ENCODE measurements around the gene NR5A2.

Gene NR5A2

DNA sequence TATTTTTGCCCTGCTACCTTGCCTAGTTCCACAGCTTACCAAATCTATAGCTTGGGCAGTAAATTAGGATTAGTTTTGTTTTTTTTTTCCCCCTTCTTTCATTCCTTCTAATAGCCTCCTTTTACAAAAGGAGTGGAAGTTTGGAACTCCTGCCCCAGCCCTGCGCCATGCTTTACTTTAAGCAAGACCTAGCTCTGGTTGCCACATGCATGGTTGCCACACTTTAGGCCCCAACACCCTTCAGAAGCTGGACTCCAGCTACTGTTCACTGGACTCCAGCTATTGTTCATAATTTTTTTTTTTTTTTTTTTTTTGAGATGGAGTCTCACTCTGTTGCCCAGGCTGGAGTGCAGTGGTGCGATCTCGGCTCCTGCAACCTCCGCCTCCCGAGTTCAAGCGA is 115.8 kb downstream of the NR5A2 start:
- TF ChIP-seq, protein P1, sequence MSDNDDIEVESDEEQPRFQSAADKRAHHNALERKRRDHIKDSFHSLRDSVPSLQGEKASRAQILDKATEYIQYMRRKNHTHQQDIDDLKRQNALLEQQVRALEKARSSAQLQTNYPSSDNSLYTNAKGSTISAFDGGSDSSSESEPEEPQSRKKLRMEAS (IDR thresholded peaks at IDR 0.05; ENCODE audit: low read depth, low read length), result no peak
- TF ChIP-seq POLR2A (IDR thresholded peaks at IDR 0.05; ENCODE audit: extremely low read depth, insufficient read length), result no peak
- TF ChIP-seq MYC (IDR thresholded peaks at IDR 0.05; ENCODE audit: low read depth, low read length), result no peak
- TF ChIP-seq, protein P2, sequence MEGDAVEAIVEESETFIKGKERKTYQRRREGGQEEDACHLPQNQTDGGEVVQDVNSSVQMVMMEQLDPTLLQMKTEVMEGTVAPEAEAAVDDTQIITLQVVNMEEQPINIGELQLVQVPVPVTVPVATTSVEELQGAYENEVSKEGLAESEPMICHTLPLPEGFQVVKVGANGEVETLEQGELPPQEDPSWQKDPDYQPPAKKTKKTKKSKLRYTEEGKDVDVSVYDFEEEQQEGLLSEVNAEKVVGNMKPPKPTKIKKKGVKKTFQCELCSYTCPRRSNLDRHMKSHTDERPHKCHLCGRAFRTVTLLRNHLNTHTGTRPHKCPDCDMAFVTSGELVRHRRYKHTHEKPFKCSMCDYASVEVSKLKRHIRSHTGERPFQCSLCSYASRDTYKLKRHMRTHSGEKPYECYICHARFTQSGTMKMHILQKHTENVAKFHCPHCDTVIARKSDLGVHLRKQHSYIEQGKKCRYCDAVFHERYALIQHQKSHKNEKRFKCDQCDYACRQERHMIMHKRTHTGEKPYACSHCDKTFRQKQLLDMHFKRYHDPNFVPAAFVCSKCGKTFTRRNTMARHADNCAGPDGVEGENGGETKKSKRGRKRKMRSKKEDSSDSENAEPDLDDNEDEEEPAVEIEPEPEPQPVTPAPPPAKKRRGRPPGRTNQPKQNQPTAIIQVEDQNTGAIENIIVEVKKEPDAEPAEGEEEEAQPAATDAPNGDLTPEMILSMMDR (IDR thresholded peaks at IDR 0.05; ENCODE audit: low read depth, low read length), result no peak
- peak; percentile 14 for DNase-seq (ENCODE audit: low read depth)
- no peak overlapping the region for H3K4me3 ChIP-seq (ENCODE audit: low read depth, low read length)

DNA sequence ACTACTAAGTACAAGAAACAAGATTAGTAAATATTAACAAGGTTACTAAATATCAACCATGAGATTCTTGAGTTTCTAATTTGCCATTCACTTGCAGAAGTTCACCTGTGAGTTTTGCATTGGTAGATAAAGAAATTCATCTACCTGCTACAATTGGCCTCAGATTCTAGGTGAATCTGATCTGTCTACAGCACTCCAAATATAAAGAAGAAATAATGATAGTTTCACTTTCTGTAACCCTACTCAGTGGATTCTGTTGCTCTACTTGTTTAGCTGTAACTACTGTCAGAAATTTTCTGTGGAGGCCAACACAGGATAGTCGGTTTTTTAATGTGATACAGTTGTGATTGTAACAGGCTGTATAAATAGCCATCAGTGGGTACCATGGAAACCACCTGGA is 118.6 kb downstream of the NR5A2 start:
- H3K4me3 ChIP-seq (ENCODE audit: low read depth, low read length), result no peak overlapping the region
- TF ChIP-seq, protein P2 (IDR thresholded peaks at IDR 0.05; ENCODE audit: low read depth, low read length), result no peak
- TF ChIP-seq POLR2A (IDR thresholded peaks at IDR 0.05; ENCODE audit: extremely low read depth, insufficient read length) (no peak), MYC (IDR thresholded peaks at IDR 0.05; ENCODE audit: low read depth, low read length) (no peak)
- TF ChIP-seq, protein P1 (IDR thresholded peaks at IDR 0.05; ENCODE audit: low read depth, low read length), result no peak
- no peak for DNase-seq (ENCODE audit: low read depth)

DNA sequence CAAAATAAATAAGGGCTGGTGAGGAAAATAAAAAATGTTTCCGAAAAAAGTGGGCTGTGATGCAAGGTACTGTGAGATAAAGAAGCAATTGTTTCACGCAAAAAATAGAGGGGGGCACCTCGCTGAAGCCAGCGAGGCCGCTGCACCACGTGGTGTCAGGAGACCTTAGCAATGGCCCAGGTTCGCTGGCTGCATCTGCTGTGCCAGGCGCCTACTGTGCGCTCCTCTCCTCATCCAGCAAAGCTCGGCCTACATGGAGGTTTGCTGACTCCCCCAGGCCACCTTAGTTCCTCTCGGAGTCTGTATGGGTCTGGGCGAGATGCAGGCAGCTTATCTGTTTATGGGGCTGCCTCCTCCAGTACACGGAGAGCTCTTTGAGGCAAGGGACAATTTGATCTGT is 119.6 kb downstream of the NR5A2 start:
- TF ChIP-seq MYC (IDR thresholded peaks at IDR 0.05; ENCODE audit: low read depth, low read length) (no peak), POLR2A (IDR thresholded peaks at IDR 0.05; ENCODE audit: extremely low read depth, insufficient read length) (no peak)
- TF ChIP-seq, protein P2 (IDR thresholded peaks at IDR 0.05; ENCODE audit: low read depth, low read length), result no peak
- no peak for DNase-seq (ENCODE audit: low read depth)

DNA sequence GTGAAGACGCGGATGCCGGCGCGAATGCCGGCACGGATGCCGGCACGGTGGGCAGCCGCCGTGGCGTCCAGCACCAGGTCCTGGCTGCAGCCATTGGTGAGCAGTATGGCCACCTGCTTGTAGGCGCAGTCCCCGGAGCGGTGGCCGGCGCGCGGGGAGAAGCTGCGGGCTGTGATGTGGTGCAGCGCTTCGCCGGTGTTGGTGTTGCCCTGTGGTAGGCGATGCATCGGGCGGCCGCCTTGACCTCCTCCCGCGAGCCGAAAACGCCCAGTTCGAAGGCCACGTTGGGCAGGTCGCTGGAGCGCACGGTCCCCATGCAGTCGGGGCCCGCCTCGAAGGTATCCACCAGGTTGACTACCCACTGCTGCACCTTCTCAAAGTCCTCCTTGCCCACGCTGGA is 120.2 kb downstream of the NR5A2 start:
- H3K4me3 ChIP-seq (ENCODE audit: low read depth, low read length), result no peak overlapping the region
- TF ChIP-seq MYC (IDR thresholded peaks at IDR 0.05; ENCODE audit: low read depth, low read length) (no peak), POLR2A (IDR thresholded peaks at IDR 0.05; ENCODE audit: extremely low read depth, insufficient read length) (no peak)
- TF ChIP-seq, protein P2 (IDR thresholded peaks at IDR 0.05; ENCODE audit: low read depth, low read length), result no peak
- TF ChIP-seq, protein P1 (IDR thresholded peaks at IDR 0.05; ENCODE audit: low read depth, low read length), result no peak
- DNase-seq (ENCODE audit: low read depth), result no peak

More for the DNA sequence above, 119.6 kb downstream of the NR5A2 start:
- H3K4me3 ChIP-seq (ENCODE audit: low read depth, low read length), result no peak overlapping the region

DNA sequence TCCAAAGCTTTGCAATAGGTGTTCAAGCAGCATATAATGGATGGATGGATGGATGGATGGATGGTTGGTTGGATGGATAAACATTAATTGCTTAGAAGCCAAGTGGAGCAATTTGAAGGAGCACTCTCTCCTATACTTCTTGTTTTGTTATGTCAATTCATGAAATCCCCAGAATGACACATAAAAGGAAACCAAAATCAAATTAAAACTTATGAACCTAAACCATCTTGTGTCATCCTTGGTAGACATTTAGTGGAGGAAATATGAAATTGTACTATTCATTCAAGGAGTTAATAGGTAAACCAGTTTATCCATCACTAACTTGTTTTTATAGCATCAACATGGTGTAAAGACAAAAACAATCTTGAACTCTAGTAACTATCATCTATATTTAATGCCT is 122.5 kb downstream of the NR5A2 start:
- TF ChIP-seq, protein P1 (IDR thresholded peaks at IDR 0.05; ENCODE audit: low read depth, low read length), result no peak
- TF ChIP-seq, protein P2 (IDR thresholded peaks at IDR 0.05; ENCODE audit: low read depth, low read length), result no peak
- TF ChIP-seq MYC (IDR thresholded peaks at IDR 0.05; ENCODE audit: low read depth, low read length) (no peak), POLR2A (IDR thresholded peaks at IDR 0.05; ENCODE audit: extremely low read depth, insufficient read length) (no peak)
- DNase-seq (ENCODE audit: low read depth), result no peak
- H3K4me3 ChIP-seq (ENCODE audit: low read depth, low read length), result no peak overlapping the region

DNA sequence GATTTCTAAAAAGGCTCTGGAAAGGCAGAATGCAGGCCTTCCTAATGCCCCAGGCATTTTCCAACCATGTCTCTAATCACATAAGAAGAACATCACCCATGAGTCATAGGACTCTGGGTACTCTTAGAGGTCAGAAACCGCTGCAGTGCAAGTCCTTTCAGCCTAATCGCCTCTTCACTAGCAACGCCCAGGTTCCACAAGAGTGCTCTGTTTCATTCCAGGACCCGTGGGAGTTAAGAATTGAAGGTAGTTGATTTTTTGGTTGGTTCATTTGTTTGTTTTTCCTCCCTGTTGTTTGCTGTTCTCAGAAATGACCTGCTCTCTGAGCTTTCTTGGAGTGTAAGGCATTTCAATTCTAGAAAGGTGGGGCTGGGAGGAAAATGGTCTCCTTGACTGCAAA is 123.2 kb downstream of the NR5A2 start:
- TF ChIP-seq POLR2A (IDR thresholded peaks at IDR 0.05; ENCODE audit: extremely low read depth, insufficient read length) (no peak), MYC (IDR thresholded peaks at IDR 0.05; ENCODE audit: low read depth, low read length) (no peak)
- TF ChIP-seq, protein P1 (IDR thresholded peaks at IDR 0.05; ENCODE audit: low read depth, low read length), result no peak
- DNase-seq (ENCODE audit: low read depth), result peak; percentile 45
- H3K4me3 ChIP-seq (ENCODE audit: low read depth, low read length), result no peak overlapping the region

All from NB4 (cell line).